DOHH2 (cell line): Measurements from ENCODE around the gene VWA3B.
"Not testable (repeated sequence)": the region's sequence is repeated elsewhere in the genome, so short reads cannot be mapped to it uniquely, and the experiment has no call there.

Experiments used
- H3F3A ChIP-seq: fragments of 200-600 bp; sonication (generic), shearing (Covaris generic); 2 replicates; pipeline ENCODE4 v1.6.0; 2016; ENCODE audit warnings: antibody characterized with exemption, mild to moderate bottlenecking; ENCODE audit not compliant: control insufficient read depth, insufficient read depth
- H3K27ac ChIP-seq: fragments of 200-600 bp; sonication (generic); 2 replicates; pipeline ENCODE4 v1.5.1; 2014; ENCODE audit warnings: low read depth, mild to moderate bottlenecking, low read length, moderate library complexity
- H3K27me3 ChIP-seq: fragments of 200-600 bp; sonication (generic); 2 replicates; pipeline ENCODE4 v1.6.1; 2014; ENCODE audit warnings: mild to moderate bottlenecking, low read length, mixed read lengths; ENCODE audit not compliant: control insufficient read depth
- H3K36me3 ChIP-seq: fragments of 200-600 bp; sonication (generic); 2 replicates; pipeline ENCODE4 v1.6.1; 2014; ENCODE audit warnings: mild to moderate bottlenecking, low read length, moderate library complexity, mixed read lengths; ENCODE audit not compliant: control insufficient read depth
- H3K4me1 ChIP-seq: fragments of 200-600 bp; sonication (generic); 2 replicates; pipeline ENCODE4 v1.6.1; 2014; ENCODE audit warnings: mild to moderate bottlenecking, low read length, mixed read lengths; ENCODE audit not compliant: control insufficient read depth
- H3K4me2 ChIP-seq: fragments of 200-600 bp; sonication (generic); 2 replicates; pipeline ENCODE4 v1.6.0; 2014; ENCODE audit warnings: mild to moderate bottlenecking, low read length, moderate library complexity
- H3K4me3 ChIP-seq: fragments of 200-600 bp; sonication (generic); 2 replicates; pipeline ENCODE4 v1.5.1; 2014; ENCODE audit warnings: mild to moderate bottlenecking, low read length, mixed read lengths
- H3K79me2 ChIP-seq: fragments of 200-600 bp; sonication (generic); 2 replicates; pipeline ENCODE4 v1.6.1; 2014; ENCODE audit warnings: mild to moderate bottlenecking, low read length, mixed read lengths; ENCODE audit not compliant: control insufficient read depth
- H3K9me2 ChIP-seq: fragments of 200-600 bp; sonication (generic); replicated peaks from 2 replicates; pipeline ENCODE4 v1.6.1; 2014; ENCODE audit warnings: mild to moderate bottlenecking, low read length, mixed read lengths; ENCODE audit not compliant: control insufficient read depth
- H3K9me3 ChIP-seq: fragments of 200-600 bp; sonication (generic); 2 replicates; pipeline ENCODE4 v1.6.1; 2014; ENCODE audit warnings: antibody characterized with exemption, low read length, mixed read lengths; ENCODE audit not compliant: control insufficient read depth, insufficient read depth
- H4K20me1 ChIP-seq: fragments of 200-600 bp; sonication (generic); 2 replicates; pipeline ENCODE4 v1.6.0; 2014; ENCODE audit warnings: low read depth, mild to moderate bottlenecking, antibody characterized with exemption, low read length, moderate library complexity; ENCODE audit not compliant: control insufficient read depth, insufficient read depth
- CTCF ChIP-seq: fragments of 200-600 bp; sonication (generic); IDR thresholded peaks from one replicate; pipeline ENCODE4 v1.5.1; 2014; ENCODE audit warnings: antibody characterized with exemption, mild to moderate bottlenecking, low read depth, low read length; ENCODE audit not compliant: poor library complexity, severe bottlenecking
- EZH2phosphoT487 ChIP-seq: fragments of 200-600 bp; sonication (generic); IDR thresholded peaks from 2 replicates; pipeline ENCODE4 v1.6.1; 2017; ENCODE audit warnings: borderline replicate concordance, mild to moderate bottlenecking, antibody characterized with exemption, low read length, moderate library complexity, mixed read lengths

VWA3B gene

GRCh38 chr2:98315957-98316356 lies 229.0 kb downstream of the VWA3B start:
- H3K4me1 ChIP-seq = no peaks in the 10 kb centered on the region
- H3F3A ChIP-seq = no peaks in the 10 kb centered on the region
- TF ChIP-seq EZH2phosphoT487 (no peak), CTCF (no peak)

GRCh38 chr2:98317214-98317613 lies 230.2 kb downstream of the VWA3B start:
- Histone ChIP-seq H3K4me2 (no peak overlapping the region), H3K4me1 (no peaks in the 10 kb centered on the region), H3K9me3 (peaks cover 16% of the 10 kb centered on the region), H3K27ac (no peak overlapping the region), H3K4me3 (no peak overlapping the region), H3K79me2 (no peaks in the 10 kb centered on the region), H3K36me3 (no peaks in the 10 kb centered on the region), H3K27me3 (no peaks in the 10 kb centered on the region), H3K9me2 (no peaks in the 10 kb centered on the region), H4K20me1 (no peaks in the 10 kb centered on the region), H3F3A (no peaks in the 10 kb centered on the region)
- TF ChIP-seq EZH2phosphoT487 (no peak), CTCF (no peak)

More at GRCh38 chr2:98315957-98316356, 229.0 kb downstream of the VWA3B start:
- H3K79me2 ChIP-seq = no peaks in the 10 kb centered on the region
- H3K9me3 ChIP-seq = peaks cover 9% of the 10 kb centered on the region
- no peaks in the 10 kb centered on the region for H4K20me1 ChIP-seq
- H3K4me2 ChIP-seq = no peak overlapping the region
- no peak overlapping the region for H3K27ac ChIP-seq
- no peak overlapping the region for H3K4me3 ChIP-seq
- H3K36me3 ChIP-seq = no peaks in the 10 kb centered on the region
- 0 out of 2 replicates have a peak, but pooled peaks cover 1% of the 10 kb centered on the region for H3K27me3 ChIP-seq
- no peaks in the 10 kb centered on the region for H3K9me2 ChIP-seq

- not testable (repeated sequence) for H3K4me1 ChIP-seq, H3K36me3 ChIP-seq, H3K4me2 ChIP-seq, H4K20me1 ChIP-seq, H3F3A ChIP-seq, H3K79me2 ChIP-seq, H3K27ac ChIP-seq, H3K4me3 ChIP-seq, H3K9me2 ChIP-seq, H3K27me3 ChIP-seq
- peaks cover 16% of the 10 kb centered on the region for H3K9me3 ChIP-seq
Observed at GRCh38 chr2:98320171-98320570, 233.2 kb downstream of the VWA3B start.

GRCh38 chr2:98324181-98324580 lies 237.2 kb downstream of the VWA3B start:
- no peaks in the 10 kb centered on the region for H4K20me1 ChIP-seq
- TF ChIP-seq EZH2phosphoT487 (no peak), CTCF (no peak)

More at GRCh38 chr2:98324181-98324580, 237.2 kb downstream of the VWA3B start:
- H3K9me3 ChIP-seq = peaks cover 16% of the 10 kb centered on the region
- no peak overlapping the region for H3K4me2 ChIP-seq
- no peaks in the 10 kb centered on the region for H3K79me2 ChIP-seq
- no peak overlapping the region for H3K27ac ChIP-seq
- no peaks in the 10 kb centered on the region for H3K36me3 ChIP-seq
- H3K4me3 ChIP-seq = no peak overlapping the region
- H3K4me1 ChIP-seq = no peaks in the 10 kb centered on the region
- no peaks in the 10 kb centered on the region for H3K9me2 ChIP-seq
- no peaks in the 10 kb centered on the region for H3F3A ChIP-seq
- H3K27me3 ChIP-seq = 0 out of 2 replicates have a peak, but pooled peaks cover 2% of the 10 kb centered on the region
